Right forelimb (tissue), 1 donor: ENCODE data around the gene TACC3.

Source experiments
- DNase-seq: peaks from one replicate; pipeline ENCODE4 v3.0.0-alpha.2; 2018

TACC3 gene

DNA sequence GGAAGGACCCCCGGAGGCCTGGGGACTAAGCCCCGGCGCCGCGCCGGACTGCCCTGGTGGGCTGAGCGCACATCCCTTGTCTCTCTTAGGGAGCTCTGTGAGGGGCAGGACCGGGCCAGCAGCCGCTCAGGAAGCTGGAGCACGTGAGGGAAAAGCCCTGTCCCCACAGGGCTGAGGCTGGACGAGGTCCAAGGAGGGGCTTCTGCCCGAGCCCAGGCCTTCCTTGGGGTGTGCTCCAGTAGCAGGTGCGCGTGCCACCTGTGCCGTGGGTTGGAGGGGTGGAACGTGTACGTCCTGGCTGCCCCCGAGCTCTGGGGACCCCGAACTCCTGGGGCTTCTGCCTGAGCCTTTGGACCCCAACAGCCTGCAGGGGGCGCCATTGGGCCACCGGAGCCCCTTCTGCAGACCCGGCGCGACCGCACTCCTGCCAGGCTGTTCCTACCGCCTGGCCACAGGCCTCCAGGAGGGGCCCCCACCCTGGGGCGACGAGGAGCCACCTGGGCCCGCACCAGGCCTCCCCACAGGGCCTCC, 27.2 kb downstream of the TACC3 start:
- DNase-seq = peak; percentile 86

DNA sequence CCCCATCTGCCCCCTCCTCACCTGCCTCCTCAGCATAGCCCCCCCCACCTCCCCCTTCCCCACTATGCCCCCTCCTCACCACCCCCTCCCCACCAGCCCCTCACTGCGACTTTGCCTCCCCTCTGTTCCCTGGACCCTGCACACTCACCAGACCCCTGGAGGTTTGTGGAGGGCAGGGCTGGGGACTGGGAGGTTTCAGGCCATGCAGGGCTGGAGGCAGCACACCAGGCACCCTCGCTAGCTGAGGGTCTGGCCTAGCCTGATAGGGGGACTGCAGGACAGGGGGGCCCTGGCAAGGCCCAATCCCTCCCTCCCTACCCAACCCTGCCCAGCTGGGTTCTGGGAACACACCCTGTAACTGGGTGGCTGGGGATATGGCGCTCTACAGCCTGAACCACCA, 28.0 kb downstream of the TACC3 start:
- DNase-seq = no peak

DNA sequence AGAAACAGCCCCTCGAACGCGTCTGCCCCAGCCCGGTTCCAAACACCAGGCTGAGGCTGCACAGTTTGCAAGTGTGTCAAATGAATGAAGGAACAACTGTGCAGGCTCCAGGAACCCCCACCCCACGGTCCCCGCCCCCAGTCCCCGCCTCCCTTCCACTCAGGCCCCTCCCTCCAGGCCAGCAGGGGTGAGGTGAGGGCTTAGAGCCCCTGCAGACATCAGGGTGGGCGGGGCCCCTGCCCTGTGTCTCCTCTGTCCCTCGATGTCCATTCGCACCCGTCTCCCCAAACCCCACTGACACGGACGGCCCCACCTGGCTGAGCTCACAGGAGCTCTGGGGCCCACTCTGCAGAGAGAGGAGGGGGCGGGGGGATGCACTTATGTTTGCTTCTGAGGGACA, 28.5 kb downstream of the TACC3 start:
- DNase-seq = no peak

- no peak for DNase-seq
Observed at GRCh38 chr4:1750381-1751154, 29.2 kb downstream of the TACC3 start.

DNA sequence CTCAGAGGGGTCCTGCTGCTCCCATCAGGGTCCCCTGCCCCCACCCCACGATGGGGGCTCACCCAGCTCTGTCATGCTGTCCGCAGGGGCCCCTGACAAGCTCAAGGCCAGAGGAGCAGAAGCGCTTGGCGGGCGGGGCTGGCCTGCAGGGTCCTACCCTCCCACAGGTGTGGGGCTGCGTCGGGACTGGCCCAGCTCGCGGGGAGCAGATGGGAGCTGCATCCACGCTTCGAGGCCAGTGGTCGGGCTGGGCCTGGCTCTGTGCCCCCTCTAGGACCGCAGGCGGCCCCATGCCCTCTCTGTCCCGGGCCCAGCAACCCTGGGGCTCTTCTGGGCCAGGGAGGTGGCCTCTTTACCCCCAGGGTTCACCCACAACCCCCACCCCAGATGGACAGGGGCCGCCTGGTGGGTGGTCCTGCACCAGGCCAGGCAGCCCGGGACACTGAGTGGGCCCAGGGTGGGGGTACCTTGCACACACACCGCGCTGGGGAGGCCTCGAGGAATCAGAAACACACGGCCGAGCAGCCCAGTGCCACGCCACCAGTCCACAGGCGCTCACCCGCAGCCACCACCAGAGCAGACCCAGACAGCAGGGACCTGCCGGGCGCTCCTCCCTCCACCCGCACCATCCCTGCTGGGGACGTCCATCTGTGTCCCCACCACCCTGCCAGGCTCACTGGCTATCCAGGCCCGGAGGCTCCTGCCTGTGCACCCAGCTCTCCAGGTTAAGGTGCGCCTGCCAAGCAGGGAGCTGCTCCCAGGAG, 30.0 kb downstream of the TACC3 start:
- DNase-seq = no peak

DNA sequence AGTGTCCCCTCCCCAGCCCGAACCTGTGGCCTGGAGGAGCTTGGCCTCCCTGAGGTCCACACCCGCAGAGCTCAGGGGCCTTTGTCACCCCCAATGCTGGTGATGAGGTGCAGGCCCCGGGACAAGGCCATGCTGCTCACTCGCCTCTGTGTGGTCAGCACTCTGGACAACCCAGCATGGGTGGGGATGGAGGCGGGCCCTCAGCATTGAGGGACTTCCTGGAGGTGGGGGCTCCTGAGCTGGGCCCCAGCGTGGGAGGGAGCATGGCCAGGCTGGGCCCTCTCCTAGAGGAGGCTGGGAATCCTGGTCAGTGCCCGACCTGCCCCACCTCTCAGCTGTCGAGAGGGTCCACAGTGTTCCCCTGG, 30.6 kb downstream of the TACC3 start:
- no peak for DNase-seq

- DNase-seq = no peak
Observed at GRCh38 chr4:1752284-1753041, 31.1 kb downstream of the TACC3 start.

- no peak for DNase-seq
Observed at GRCh38 chr4:1753294-1753696, 32.0 kb downstream of the TACC3 start.

GRCh38 chr4:1753697-1754311, 32.5 kb downstream of the TACC3 start:
- DNase-seq = no peak

DNA sequence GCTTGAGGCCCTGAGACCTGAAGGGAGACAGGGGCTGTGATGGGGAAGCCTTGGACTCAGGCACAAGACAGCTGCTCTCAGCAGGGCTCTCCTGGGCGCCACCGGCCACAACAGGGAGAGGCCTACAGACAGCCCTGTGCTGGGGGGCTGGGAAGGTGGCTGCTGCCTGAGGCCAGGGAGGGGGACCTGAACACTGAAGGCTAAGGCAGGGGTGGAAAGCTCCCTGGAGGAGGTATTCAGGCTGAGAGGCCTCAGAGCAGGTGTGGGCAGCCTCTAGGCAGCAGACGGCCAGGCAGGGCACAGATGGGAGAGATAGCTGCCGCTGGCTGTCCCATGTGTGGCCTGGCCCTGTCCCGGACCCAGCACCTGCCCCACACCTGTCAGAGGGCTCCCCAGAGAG, 33.0 kb downstream of the TACC3 start:
- DNase-seq = no peak

- DNase-seq = no peak
Observed at GRCh38 chr4:1755297-1755696, 34.0 kb downstream of the TACC3 start.

DNA sequence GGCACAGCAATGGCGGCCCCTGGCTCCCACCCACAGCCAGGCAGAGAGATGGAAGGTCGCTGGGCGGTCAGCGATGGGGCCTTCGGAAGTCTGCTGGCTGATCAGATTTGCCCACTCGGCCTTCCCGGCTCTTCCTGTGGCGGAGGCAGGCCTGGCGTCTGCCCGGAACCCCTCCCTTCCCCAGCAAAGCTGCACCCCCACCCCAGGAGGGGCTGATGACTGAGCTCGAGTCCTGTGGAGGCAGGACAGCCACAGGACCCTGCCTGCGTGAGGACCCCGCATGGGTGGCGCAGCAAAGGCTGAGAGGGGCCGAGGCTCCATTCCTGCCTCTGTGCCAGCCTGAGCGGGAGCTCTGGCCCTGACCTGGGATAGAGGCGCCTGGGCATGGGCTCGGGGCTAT, 34.8 kb downstream of the TACC3 start:
- DNase-seq = no peak

DNA sequence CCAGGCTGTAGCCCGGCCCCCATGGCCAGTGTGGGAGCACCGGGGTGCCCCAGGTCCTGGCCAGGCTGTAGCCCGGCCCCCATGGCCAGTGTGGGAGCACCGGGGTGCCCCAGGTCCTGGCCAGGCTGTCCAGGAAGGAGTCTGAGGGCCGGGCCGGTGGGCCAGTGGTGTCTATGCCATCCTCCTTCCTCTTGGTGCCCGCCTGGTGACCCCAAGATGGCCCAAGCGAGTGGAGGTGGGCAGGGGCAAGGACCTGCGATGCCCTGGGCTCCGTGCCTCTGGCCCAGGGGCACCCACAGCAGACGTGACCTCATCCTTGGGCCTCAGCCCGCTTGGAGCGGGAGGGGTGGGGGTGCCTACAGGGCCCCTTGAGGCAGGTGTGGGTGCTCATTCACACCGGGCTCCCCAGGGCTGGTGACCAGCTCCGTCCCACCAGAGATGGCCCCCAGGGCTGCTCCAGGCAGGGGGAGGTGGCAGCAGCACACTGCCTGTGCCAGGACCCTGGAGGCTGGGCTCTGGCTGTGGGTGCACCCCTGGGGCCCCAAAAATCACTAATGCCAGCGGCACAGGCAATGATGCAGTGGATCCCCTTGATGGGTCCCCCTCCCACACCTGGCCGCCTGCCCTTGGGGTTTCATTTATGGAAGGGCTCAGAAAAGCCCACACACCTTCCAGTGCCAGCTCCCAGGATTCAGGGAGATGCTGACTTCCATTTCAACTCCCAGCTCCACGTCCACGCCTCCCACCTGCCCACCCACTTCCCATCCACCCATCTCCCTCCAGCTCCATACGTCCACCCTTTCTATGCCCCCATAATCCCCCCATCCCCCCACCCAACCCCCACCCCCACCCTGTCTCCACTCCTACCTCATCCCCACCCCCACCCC, 35.8 kb downstream of the TACC3 start:
- DNase-seq = no peak

GRCh38 chr4:1757836-1758235, 36.5 kb downstream of the TACC3 start:
- no peak for DNase-seq

DNA sequence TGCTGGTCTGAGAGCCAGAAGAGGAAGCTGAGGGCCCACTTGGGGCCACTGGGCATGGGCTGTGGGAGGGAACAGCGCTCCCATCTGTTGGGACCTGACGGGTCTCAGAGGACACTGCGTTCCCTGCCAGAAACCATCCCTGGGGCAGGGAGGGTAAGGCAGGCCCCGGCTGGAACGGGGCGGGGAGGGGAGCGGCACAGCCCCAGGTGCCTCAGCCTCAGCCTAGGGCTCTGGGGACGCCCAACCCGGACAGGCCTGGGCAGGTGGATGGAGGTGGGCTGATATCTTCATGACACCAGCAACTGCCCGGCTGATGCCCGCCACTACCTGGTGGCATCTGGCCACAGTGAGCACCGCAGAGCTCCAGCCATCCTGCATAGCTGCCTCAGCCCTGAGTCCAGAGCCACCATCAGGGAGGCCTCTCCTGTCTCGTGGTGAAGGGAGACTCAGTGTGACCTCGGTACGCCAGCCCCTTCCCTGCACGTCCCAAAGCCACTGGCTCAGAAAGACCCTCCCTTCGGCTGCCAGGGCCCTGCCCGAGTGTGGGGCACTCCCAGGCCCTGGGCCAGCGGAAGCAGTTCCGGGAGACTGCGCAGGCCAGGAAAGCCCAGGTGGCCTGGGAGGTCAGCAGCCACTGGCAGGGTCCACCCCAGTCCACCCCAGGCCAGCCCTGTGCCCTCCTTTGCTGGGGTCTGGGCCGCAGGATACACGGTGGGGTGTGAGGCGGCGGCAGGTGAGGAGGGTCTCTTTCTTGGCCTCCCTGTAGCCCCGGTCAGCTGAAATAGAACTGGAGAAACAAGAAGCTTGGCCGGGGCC, 37.2 kb downstream of the TACC3 start:
- DNase-seq = no peak

DNA sequence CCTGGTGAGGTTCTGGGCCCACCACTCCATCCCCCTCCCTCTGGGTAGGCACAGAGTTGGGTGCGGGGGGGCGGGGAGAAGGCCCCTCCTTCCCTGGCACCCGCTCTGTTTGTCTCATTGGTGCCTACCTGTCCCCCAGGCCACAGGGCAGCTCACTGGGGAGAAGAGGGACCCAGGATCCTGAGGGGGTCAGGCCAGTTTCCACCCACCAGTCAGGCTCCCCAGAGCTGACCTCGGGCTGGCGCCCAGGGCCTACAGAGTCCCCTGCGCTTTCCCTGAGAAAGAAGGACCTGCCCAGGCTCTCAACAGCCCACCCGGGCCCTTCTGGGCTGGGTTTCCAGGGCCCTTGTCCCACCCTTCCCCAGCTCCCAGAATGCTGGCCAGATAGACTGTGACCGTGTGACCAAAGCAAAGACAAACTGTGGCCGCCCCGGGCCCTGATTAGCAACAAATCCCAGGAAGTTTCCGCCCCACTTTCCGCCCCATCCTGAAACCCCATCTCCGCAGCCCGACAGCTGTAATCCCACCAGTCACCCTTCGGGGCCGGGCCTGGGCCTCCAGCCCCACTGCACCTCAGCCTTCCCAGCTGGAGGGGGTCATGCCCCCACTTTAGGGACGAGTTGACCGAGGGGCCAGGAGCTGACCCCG, 38.0 kb downstream of the TACC3 start:
- DNase-seq = no peak

DNA sequence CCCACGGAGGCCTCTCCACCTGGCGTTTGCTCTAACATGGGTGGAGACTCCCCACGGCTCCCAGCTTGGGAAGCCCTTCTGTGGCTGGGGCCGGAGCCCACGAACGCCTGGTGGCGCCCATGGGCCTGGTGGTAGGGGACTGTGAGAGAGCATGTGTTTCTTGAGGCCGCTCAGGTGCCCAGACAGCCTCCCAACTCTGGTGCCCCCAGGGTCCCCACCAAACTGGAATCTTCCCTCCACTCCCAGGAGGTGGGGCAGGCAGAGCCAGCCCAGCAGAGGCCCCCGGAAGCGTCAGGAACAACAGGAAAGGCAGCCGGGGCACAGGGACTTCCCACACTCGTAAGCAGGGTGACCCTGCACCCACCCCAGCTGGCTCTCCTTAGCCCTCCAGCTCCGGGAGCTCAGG, 38.5 kb downstream of the TACC3 start:
- no peak for DNase-seq

DNA sequence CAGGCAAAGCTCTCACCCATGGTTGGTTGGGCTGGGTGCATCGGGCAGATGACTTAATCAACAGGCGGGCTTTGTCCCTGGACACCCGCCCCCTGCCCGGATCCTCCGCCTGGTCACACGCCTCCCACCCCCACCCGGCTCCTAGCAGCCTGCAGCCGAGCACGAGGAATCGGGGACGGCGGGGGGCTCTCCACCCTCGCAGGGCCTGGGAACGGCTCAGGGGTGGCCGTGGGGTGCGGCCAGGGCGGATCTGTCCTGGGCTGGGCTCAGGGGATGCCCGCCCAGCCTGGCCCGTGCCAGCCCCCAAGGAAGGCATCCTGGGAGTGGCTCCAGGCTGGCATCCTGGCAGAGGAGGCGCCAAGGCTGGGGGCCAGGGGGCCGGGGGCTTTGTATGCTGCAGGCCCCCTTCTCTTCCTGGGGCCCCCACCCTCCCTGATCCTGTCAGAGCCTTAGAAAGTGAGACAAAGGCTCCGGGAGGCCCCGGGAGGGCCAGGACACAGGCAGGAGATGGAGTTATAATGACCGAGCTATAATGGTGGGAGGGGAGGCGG, 39.3 kb downstream of the TACC3 start:
- DNase-seq = no peak

DNA sequence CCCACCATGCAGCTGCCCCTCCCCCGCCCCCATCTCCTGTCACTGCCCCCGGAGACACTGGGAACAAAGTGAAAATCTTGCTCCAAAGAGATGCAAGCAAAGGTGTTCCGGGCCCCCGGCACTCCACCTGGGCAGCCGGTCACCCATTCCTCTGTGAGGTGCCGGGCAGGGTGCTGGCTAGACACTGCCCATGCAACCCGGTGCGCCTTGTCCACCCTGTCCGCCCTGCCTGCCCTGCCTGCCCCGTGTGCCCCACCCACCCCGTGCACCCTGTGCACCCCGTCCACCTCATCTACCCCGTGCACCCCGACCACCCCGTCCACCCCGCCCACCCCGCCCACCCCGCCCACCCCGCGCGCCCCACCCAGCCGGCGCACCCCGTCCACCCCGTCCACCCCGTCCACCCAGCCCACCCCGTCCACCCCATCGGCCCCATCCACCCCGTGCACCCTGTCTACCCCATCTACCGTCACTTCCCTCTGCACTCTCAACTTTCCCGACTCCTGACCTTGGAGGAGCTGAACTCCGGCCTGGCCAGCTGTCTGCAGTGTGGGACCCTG, 39.9 kb downstream of the TACC3 start:
- no peak for DNase-seq
